Right atrium auricular region (tissue), 2 donors: ENCODE results near the gene ZNF660. TPM values are rescaled to one million over a fixed set of nuclear protein-coding genes. Genes with fewer than 3 reads are reported as not detected.

ENCODE experiments used
- DNase-seq: peaks from one replicate; pipeline ENCODE4 v3.0.0-alpha.2; 2019; ENCODE audit warnings: low spot score
- H3K27ac ChIP-seq, 2 donors: fragments of 200-600 bp; sonication (generic); 1 replicate in 1 of 2; 2 replicates in 1 of 2; pipeline ENCODE4 v1.5.1; 2016 to 2019
- H3K27me3 ChIP-seq, 2 donors: fragments of 200-600 bp; sonication (generic); one replicate each; pipeline versions ENCODE4 v1.5.1 to v1.6.0; 2017 to 2019
- H3K36me3 ChIP-seq: fragments of 200-600 bp; sonication (generic); one replicate; pipeline ENCODE4 v1.5.1; 2016
- H3K4me1 ChIP-seq, 2 donors: fragments of 200-600 bp; sonication (generic); one replicate each; pipeline versions ENCODE4 v1.5.1 to v1.6.0; 2017 to 2019
- H3K4me3 ChIP-seq, 2 donors: fragments of 200-600 bp; sonication (generic); 1 replicate in 1 of 2; 2 replicates in 1 of 2; pipeline ENCODE4 v1.5.1; 2017 to 2019; ENCODE audit warnings: mild to moderate bottlenecking in 1 of 2, moderate library complexity in 1 of 2
- H3K9me3 ChIP-seq, 2 donors: fragments of 200-600 bp; sonication (generic); one replicate each; pipeline ENCODE4 v1.5.1; 2019
- CTCF ChIP-seq, 2 donors: fragments of 200-600 bp; sonication (generic); IDR thresholded peaks; one replicate each; pipeline ENCODE4 v1.5.1; 2019; ENCODE audit warnings: antibody characterized with exemption in 2 of 2
- total RNA-seq, 2 donors: library from RNA; depleted of rRNA; stranded (reverse); fragments of >200 nt; gene quantifications; one replicate each; pipeline ENCODE4 v1.1.0, GENCODE V29; 2016

Gene ZNF660
- total RNA-seq, 2 donors from 2014 or later = 0.67 to 1.1 TPM

GRCh38 chr3:44643024-44643423 is 58.3 kb downstream of the ZNF660 start:
- DNase-seq = no peak
- H3K27me3 ChIP-seq = no peaks in the 10 kb centered on the region
- no peak overlapping the region for H3K27ac ChIP-seq
- TF ChIP-seq CTCF (IDR thresholded peaks at IDR 0.05) = no peak
- no peak overlapping the region for H3K4me3 ChIP-seq
- H3K9me3 ChIP-seq = peaks cover 0 to 34% of the 10 kb centered on the region in 2 donors
- peaks cover 0 to under 1% of the 10 kb centered on the region in 2 donors for H3K4me1 ChIP-seq
- peaks cover 55% of the 10 kb centered on the region for H3K36me3 ChIP-seq

GRCh38 chr3:44647771-44648170 is 63.0 kb downstream of the ZNF660 start:
- H3K4me3 ChIP-seq = no peak overlapping the region
- peaks cover 27% of the 10 kb centered on the region for H3K36me3 ChIP-seq
- peaks cover 0 to 11% of the 10 kb centered on the region in 2 donors for H3K9me3 ChIP-seq
- H3K27ac ChIP-seq = no peak overlapping the region
- no peak for TF ChIP-seq CTCF (IDR thresholded peaks at IDR 0.05)
- no peak for DNase-seq
- peaks cover 0 to 15% of the 10 kb centered on the region in 2 donors for H3K4me1 ChIP-seq
- no peaks in the 10 kb centered on the region for H3K27me3 ChIP-seq

- peaks cover 0 to 2% of the 10 kb centered on the region in 2 donors for H3K9me3 ChIP-seq
- peaks cover 0 to 15% of the 10 kb centered on the region in 2 donors for H3K4me1 ChIP-seq
- peak; percentile 83 for DNase-seq
- H3K36me3 ChIP-seq = peaks cover 27% of the 10 kb centered on the region
- peak in 1 of 2 donors; percentile 12 for TF ChIP-seq CTCF (IDR thresholded peaks at IDR 0.05)
- peak within 1 kb of the TSS; percentile 52 to 79 for H3K27ac ChIP-seq
- H3K27me3 ChIP-seq = no peaks in the 10 kb centered on the region
- peak within 1 kb of the TSS; percentile 79 to 94 for H3K4me3 ChIP-seq
Observed at GRCh38 chr3:44648564-44649229, 63.9 kb downstream of the ZNF660 start, which contains the start of gene ZNF35. Gene ZNF35 (plus strand): TSS chr3:44648732. CDS start chr3:44651068, 2,336 bp downstream.

Other genes starting within 250 kb of the ZNF660 start
- 10 to 100 TPM; 18.8 to 37.6 TPM for gene TCAIM, start 246.2 kb upstream of the ZNF660 start, total RNA-seq
- gene ZNF445, start 107.3 kb upstream of the ZNF660 start, total RNA-seq = 1 to 10 TPM; 5.1 to 5.9 TPM
- gene ZKSCAN7, start 29.8 kb upstream of the ZNF660 start, total RNA-seq = 1 to 10 TPM; 2.1 to 3.4 TPM
- 10 to 100 TPM; 11.8 to 12.3 TPM for gene ZNF197, start 40.1 kb downstream of the ZNF660 start, total RNA-seq
- 1 to 10 TPM; 7.9 to 8.4 TPM for gene ZNF35, start 63.8 kb downstream of the ZNF660 start, total RNA-seq
- gene ZNF502, start 127.7 kb downstream of the ZNF660 start, total RNA-seq = 1 to 10 TPM; 2.3 to 3.1 TPM
- gene ZNF501, start 144.7 kb downstream of the ZNF660 start, total RNA-seq = 1 to 10 TPM; 2.8 to 3.1 TPM
- gene KIAA1143, start 176.7 kb downstream of the ZNF660 start, total RNA-seq = 10 to 100 TPM; 21.1 to 26.8 TPM
- under 1 TPM; 0.24 to 0.63 TPM for gene KIF15, start 176.8 kb downstream of the ZNF660 start, total RNA-seq